Pancreas (tissue), 10 donors: ENCODE results near the gene SIL1. TPM values are rescaled to one million over a fixed set of nuclear protein-coding genes. Genes with fewer than 3 reads are reported as not detected.
A peak's percentile ranks its signal among the peaks of the same experiment; 100 is the strongest.

ENCODE experiments used
- ATAC-seq, 4 donors: fragments of 200-7000 bp; cut with Tn5 transposase; one replicate each; pipeline versions ENCODE4 v1.8.0 to v1.9.1; 2020; ENCODE audit warnings: mild to moderate bottlenecking in 4 of 4, moderate library complexity in 4 of 4
- DNase-seq, 6 donors: peaks; one replicate each; pipeline ENCODE4 v3.0.0-alpha.2; 2020
- FAIRE-seq: peaks from 2 replicates; lab custom pipeline; 2012; peaks lifted over from hg19 to GRCh38; lab: Jason Lieb, UNC
- H3K27ac ChIP-seq, 4 donors: fragments of 200-600 bp; sonication (generic); 1 replicate in 3 of 4; 2 replicates in 1 of 4; pipeline versions ENCODE4 v1.5.0 to v1.8.0; 2020
- H3K27me3 ChIP-seq, 4 donors: fragments of 200-600 bp; one replicate each; pipeline ENCODE4 v1.8.0; 2021
- H3K36me3 ChIP-seq, 3 donors: fragments of 200-600 bp; sonication (generic) in 1 of 3; one replicate each; pipeline versions ENCODE4 v1.5.0 to v1.8.0; 2020 to 2021
- H3K4me1 ChIP-seq, 3 donors: fragments of 200-600 bp; one replicate each; pipeline ENCODE4 v1.8.0; 2021
- H3K4me3 ChIP-seq, 4 donors: fragments of 200-600 bp; sonication (generic) in 2 of 4; one replicate each; pipeline versions ENCODE4 v1.5.0 to v1.8.0; 2020 to 2021
- H3K9me3 ChIP-seq, 4 donors: fragments of 200-600 bp; one replicate each; pipeline ENCODE4 v1.8.0; 2021
- CTCF ChIP-seq, 4 donors: fragments of 200-600 bp; sonication (generic) in 3 of 4; IDR thresholded peaks; one replicate each; pipeline versions ENCODE4 v1.5.0 to v1.8.0; 2021; ENCODE audit warnings: antibody characterized with exemption in 4 of 4
- WGBS, 2 donors: extraction: QIAGEN DNeasy Blood & Tissue Kit; methylation state at CpG; one replicate each; pipeline ENCODE4 v1.1.7; 2013; 5-methylcytosine and 5-hydroxymethylcytosine counted together
- intact Hi-C, 3 donors: fragments of 100-400 bp; cut with DNase I; formaldehyde crosslinking; loops; one replicate each; pipeline versions ENCODE4 v1.11.1 to v1.14.2; 2022
- polyA plus RNA-seq, 2 donors: library from polyadenylated mRNA; stranded (reverse); fragments of 200-250 nt; gene quantifications; one replicate each; pipeline ENCODE4 v1.2.3, GENCODE V29; 2013
- total RNA-seq, 6 donors: library from RNA; stranded (reverse); fragmentation: NEBNext Ultra II Directional in 4 of 6; extraction: Animal tissue kit (Norgen Biotek cat#: 25700) in 4 of 6; gene quantifications; one replicate each; pipeline versions ENCODE4 v1.2.1 to v1.2.4, GENCODE V29; 2021 to 2023
- donor health status: healthy with polysubstance abuse.
- donor health status: DM: no; HTN: no; CAD: no; lungs with moderate emphysema.
- donor health status: DM: no; HTN: no; CAD: no.
- donor health status: control.
- donor health status: control.
- donor health status: Bipolar disorder and iron deficiency.
- donor health status: DM: yes; HTN: yes; CAD: no.
- donor health status: DM: no; HTN: no; CAD: no.
- donor health status: DM: no; HTN: no; CAD: no.
- donor health status: DM: yes; HTN: yes; CAD: no.

The SIL1 gene
- total and polyA plus RNA-seq, 8 donors, result 38.6 to 119 (median 55.0) TPM

GRCh38 chr5:138999674-139000073 is 198.5 kb downstream of the SIL1 start:
- Histone ChIP-seq H3K4me1 (no peaks in the 10 kb centered on the region), H3K9me3 (no peaks in the 10 kb centered on the region), H3K36me3 (no peaks in the 10 kb centered on the region), H3K4me3 (no peak overlapping the region), H3K27ac (no peak overlapping the region), H3K27me3 (no peaks in the 10 kb centered on the region)
- no peak for FAIRE-seq
- TF ChIP-seq CTCF (IDR thresholded peaks at IDR 0.05), result no peak
- WGBS, 2 donors, result 89 to 98% methylated on average over 1 of the region's 1 CpG
- intact Hi-C loops, result no loop called here
- no peak for ATAC-seq
- no peak for DNase-seq

- H3K4me3 ChIP-seq, result no peak overlapping the region
- no peak for DNase-seq
- no peak overlapping the region for H3K27ac ChIP-seq
- no peaks in the 10 kb centered on the region for H3K4me1 ChIP-seq
- no peaks in the 10 kb centered on the region for H3K9me3 ChIP-seq
- intact Hi-C loops, result no loop called here
- TF ChIP-seq CTCF (IDR thresholded peaks at IDR 0.05), result no peak
- H3K27me3 ChIP-seq, result no peaks in the 10 kb centered on the region
- WGBS, 2 donors, result 96 to 100% methylated on average over 1 of the region's 1 CpG
- no peak for FAIRE-seq
- no peaks in the 10 kb centered on the region for H3K36me3 ChIP-seq
- no peak for ATAC-seq
These were observed 199.6 kb downstream of the SIL1 start for GRCh38 chr5:138998521-138998920.

GRCh38 chr5:138996120-138996519 is 202.0 kb downstream of the SIL1 start:
- Histone ChIP-seq H3K9me3 (no peaks in the 10 kb centered on the region), H3K36me3 (no peaks in the 10 kb centered on the region), H3K27ac (no peak overlapping the region), H3K4me3 (no peak overlapping the region), H3K4me1 (no peaks in the 10 kb centered on the region), H3K27me3 (no peaks in the 10 kb centered on the region)
- FAIRE-seq (no peak), ATAC-seq (no peak), DNase-seq (no peak)
- 97% methylated on average over 1 of the region's 1 CpG for WGBS, 2 donors
- intact Hi-C loops, result no loop called here
- TF ChIP-seq CTCF (IDR thresholded peaks at IDR 0.05), result no peak

GRCh38 chr5:138990986-138991590 is 207.1 kb downstream of the SIL1 start:
- no peak for ATAC-seq
- WGBS, 2 donors, result 95 to 98% methylated on average over 4 of the region's 4 CpGs
- TF ChIP-seq CTCF (IDR thresholded peaks at IDR 0.05), result no peak

GRCh38 chr5:138989720-138990119 is 208.4 kb downstream of the SIL1 start:
- no peak for FAIRE-seq
- intact Hi-C loops, result no loop called here
- WGBS, 2 donors, result 96 to 97% methylated on average over 6 of the region's 6 CpGs

More at GRCh38 chr5:138990986-138991590, 207.1 kb downstream of the SIL1 start:
- Histone ChIP-seq H3K9me3 (no peaks in the 10 kb centered on the region), H3K4me1 (no peaks in the 10 kb centered on the region), H3K4me3 (no peak overlapping the region), H3K27ac (no peak overlapping the region), H3K27me3 (no peaks in the 10 kb centered on the region), H3K36me3 (peaks cover 0 to 5% (median 0%) of the 10 kb centered on the region in 3 donors)
- intact Hi-C loops, result no loop called here
- FAIRE-seq, result no peak
- peak in 1 of 6 donors; percentile 2 for DNase-seq

More at GRCh38 chr5:138989720-138990119, 208.4 kb downstream of the SIL1 start:
- ATAC-seq, result no peak
- Histone ChIP-seq H3K27ac (no peak overlapping the region), H3K4me3 (no peak overlapping the region), H3K9me3 (no peaks in the 10 kb centered on the region), H3K27me3 (no peaks in the 10 kb centered on the region), H3K36me3 (peaks cover 0 to 5% (median 0%) of the 10 kb centered on the region in 3 donors), H3K4me1 (no peaks in the 10 kb centered on the region)
- DNase-seq, result peak in 1 of 6 donors; percentile 2
- TF ChIP-seq CTCF (IDR thresholded peaks at IDR 0.05), result no peak
